Fibroblast of lung (primary cell): ENCODE results near the gene LZTS2. TPM values are rescaled to one million over a fixed set of nuclear protein-coding genes. Genes with fewer than 3 reads are reported as not detected.

Experiments
- DNase-seq, 2 donors: peaks; one replicate each; pipeline versions ENCODE4 v3.0.0 to v3.0.0-alpha.2; 2010; ENCODE audit warnings: low read depth in 2 of 2
- H2AFZ ChIP-seq: 2 replicates; pipeline ENCODE4 v1.5.1; 2012; ENCODE audit warnings: low read length, control low read depth, inconsistent platforms
- H3K27ac ChIP-seq: 2 replicates; pipeline ENCODE4 v1.5.1; 2011; ENCODE audit warnings: low read length, control low read depth; ENCODE audit not compliant: insufficient read depth
- H3K27me3 ChIP-seq: 2 replicates; pipeline ENCODE4 v1.5.1; 2011; ENCODE audit warnings: mild to moderate bottlenecking, low read length; ENCODE audit not compliant: control insufficient read depth, insufficient read depth
- H3K36me3 ChIP-seq: 2 replicates; pipeline ENCODE4 v1.5.1; 2011; ENCODE audit warnings: low read length; ENCODE audit not compliant: control insufficient read depth, insufficient read depth
- H3K4me1 ChIP-seq: 2 replicates; pipeline ENCODE4 v1.5.1; 2011; ENCODE audit warnings: low read length; ENCODE audit not compliant: control insufficient read depth, insufficient read depth; ENCODE audit errors: extremely low read depth
- H3K4me2 ChIP-seq: 2 replicates; pipeline ENCODE4 v1.5.1; 2011; ENCODE audit warnings: low read length, control low read depth; ENCODE audit not compliant: insufficient read depth; ENCODE audit errors: extremely low read depth
- H3K4me3 ChIP-seq, 4 experiments: fragments of 200-600 bp in 1 of 4; sonication (generic) in 1 of 4; replicated peaks in 1 of 4; 2 replicates each; pipeline ENCODE4 v1.5.1; 2011 to 2016; ENCODE audit warnings: low read length in 4 of 4, low read depth in 3 of 4, mild to moderate bottlenecking in 3 of 4, control low read depth in 2 of 4, inconsistent platforms in 1 of 4, mixed read lengths in 1 of 4; ENCODE audit not compliant: insufficient read depth in 1 of 4; ENCODE audit errors: control extremely low read depth in 1 of 4
- H3K79me2 ChIP-seq: 2 replicates; pipeline ENCODE4 v1.5.1; 2012; ENCODE audit warnings: mild to moderate bottlenecking, low read length, inconsistent platforms; ENCODE audit not compliant: control insufficient read depth, insufficient read depth
- H3K9ac ChIP-seq: 2 replicates; pipeline ENCODE4 v1.5.1; 2011; ENCODE audit warnings: mild to moderate bottlenecking, low read length, control low read depth; ENCODE audit not compliant: insufficient read depth
- H3K9me3 ChIP-seq: 2 replicates; pipeline ENCODE4 v1.5.1; 2012; ENCODE audit warnings: low read depth, low read length; ENCODE audit not compliant: control insufficient read depth, insufficient read depth
- H4K20me1 ChIP-seq: 2 replicates; pipeline ENCODE4 v1.5.1; 2011; ENCODE audit warnings: low read length; ENCODE audit not compliant: control insufficient read depth, insufficient read depth; ENCODE audit errors: extremely low read depth
- EZH2 ChIP-seq: IDR thresholded peaks from 2 replicates; pipeline ENCODE4 v1.5.1; 2012; ENCODE audit warnings: low read length, control low read depth, mild to moderate bottlenecking; ENCODE audit errors: missing control alignments
- polyA plus RNA-seq, 2 donors: library from polyadenylated mRNA; depleted of rRNA in 1 of 2; stranded (reverse) in 1 of 2; unstranded in 1 of 2; fragments of >200 nt; gene quantifications; 2 replicates each; pipeline ENCODE4 v1.2.1, GENCODE V29; 2011 to 2012; ENCODE audit warnings: missing spikeins in 1 of 2
- total RNA-seq: library from RNA; depleted of rRNA; stranded (reverse); fragments of >200 nt; gene quantifications from 2 replicates; pipeline ENCODE4 v1.2.1, GENCODE V29; 2014
- TF ChIP-seq, protein P1 (sequence below), 2 donors: IDR thresholded peaks in 1 of 2; conservative IDR thresholded peaks in 1 of 2; 1 replicate in 1 of 2; 2 replicates in 1 of 2; pipeline ENCODE4 v1.5.1; 2011 to 2012; ENCODE audit warnings: low read length in 2 of 2, control low read depth in 1 of 2, inconsistent platforms in 1 of 2, low read depth in 1 of 2, mild to moderate bottlenecking in 1 of 2

LZTS2 gene
- total and polyA plus RNA-seq, 2 donors (not counting 1 experiment from before 2014, with no cell fraction given), result 34.7 to 120 TPM

DNA sequence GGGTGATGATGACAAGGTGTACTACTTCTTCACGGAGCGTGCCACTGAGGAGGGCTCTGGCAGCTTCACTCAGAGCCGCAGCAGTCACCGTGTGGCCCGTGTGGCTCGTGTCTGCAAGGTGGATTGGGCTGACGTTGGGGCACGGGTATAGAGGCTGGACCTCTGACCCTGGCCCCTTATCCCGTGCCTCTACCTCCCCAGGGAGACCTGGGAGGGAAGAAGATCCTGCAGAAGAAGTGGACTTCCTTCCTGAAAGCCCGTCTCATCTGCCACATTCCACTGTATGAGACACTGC lies 20.8 kb upstream of the LZTS2 start:
- Histone ChIP-seq H3K9me3 (no peaks in the 10 kb centered on the region), H3K4me3 (no peak overlapping the region), H3K4me1 (no peaks in the 10 kb centered on the region), H3K9ac (no peak overlapping the region), H3K79me2 (no peaks in the 10 kb centered on the region), H3K36me3 (peaks cover 6% of the 10 kb centered on the region), H3K27ac (no peak overlapping the region), H3K4me2 (no peak overlapping the region), H4K20me1 (no peaks in the 10 kb centered on the region), H2AFZ (no peak overlapping the region), H3K27me3 (no peaks in the 10 kb centered on the region)
- TF ChIP-seq, protein P1, sequence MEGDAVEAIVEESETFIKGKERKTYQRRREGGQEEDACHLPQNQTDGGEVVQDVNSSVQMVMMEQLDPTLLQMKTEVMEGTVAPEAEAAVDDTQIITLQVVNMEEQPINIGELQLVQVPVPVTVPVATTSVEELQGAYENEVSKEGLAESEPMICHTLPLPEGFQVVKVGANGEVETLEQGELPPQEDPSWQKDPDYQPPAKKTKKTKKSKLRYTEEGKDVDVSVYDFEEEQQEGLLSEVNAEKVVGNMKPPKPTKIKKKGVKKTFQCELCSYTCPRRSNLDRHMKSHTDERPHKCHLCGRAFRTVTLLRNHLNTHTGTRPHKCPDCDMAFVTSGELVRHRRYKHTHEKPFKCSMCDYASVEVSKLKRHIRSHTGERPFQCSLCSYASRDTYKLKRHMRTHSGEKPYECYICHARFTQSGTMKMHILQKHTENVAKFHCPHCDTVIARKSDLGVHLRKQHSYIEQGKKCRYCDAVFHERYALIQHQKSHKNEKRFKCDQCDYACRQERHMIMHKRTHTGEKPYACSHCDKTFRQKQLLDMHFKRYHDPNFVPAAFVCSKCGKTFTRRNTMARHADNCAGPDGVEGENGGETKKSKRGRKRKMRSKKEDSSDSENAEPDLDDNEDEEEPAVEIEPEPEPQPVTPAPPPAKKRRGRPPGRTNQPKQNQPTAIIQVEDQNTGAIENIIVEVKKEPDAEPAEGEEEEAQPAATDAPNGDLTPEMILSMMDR (conservative IDR thresholded peaks at IDR 0.05 in 1 of 2, IDR thresholded peaks at IDR 0.05 in 1 of 2; ENCODE audit: low read depth in 1 of 2, low read length in 2 of 2), result no peak
- no peak for TF ChIP-seq EZH2
- no peak for DNase-seq

GRCh38 chr10:100979791-100980272 lies 19.8 kb upstream of the LZTS2 start:
- TF ChIP-seq EZH2, result no peak
- TF ChIP-seq, protein P1 (conservative IDR thresholded peaks at IDR 0.05 in 1 of 2, IDR thresholded peaks at IDR 0.05 in 1 of 2; ENCODE audit: low read depth in 1 of 2, low read length in 2 of 2), result no peak

DNA sequence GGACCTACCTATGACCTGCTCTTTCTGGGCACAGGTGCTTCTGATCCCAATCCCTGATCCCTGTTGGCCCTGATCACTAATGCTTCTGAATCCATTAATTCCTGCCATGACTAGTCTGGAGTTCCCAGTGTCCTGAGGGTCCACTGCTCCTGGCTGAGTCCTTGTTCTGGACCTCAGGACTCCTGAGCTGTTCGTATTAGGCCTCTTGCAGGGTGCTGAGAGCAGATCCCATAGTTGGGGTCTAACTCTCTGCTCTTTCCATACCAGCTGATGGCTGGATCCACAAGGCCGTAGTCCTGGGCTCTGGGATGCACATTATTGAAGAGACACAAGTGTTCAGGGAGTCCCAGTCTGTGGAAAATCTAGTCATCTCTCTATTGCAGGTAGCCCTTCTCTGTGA lies 19.3 kb upstream of the LZTS2 start:
- Histone ChIP-seq H3K79me2 (no peaks in the 10 kb centered on the region), H2AFZ (no peak overlapping the region), H4K20me1 (no peaks in the 10 kb centered on the region), H3K9ac (no peak overlapping the region), H3K36me3 (peaks cover 9% of the 10 kb centered on the region), H3K4me2 (no peak overlapping the region), H3K27me3 (no peaks in the 10 kb centered on the region), H3K4me3 (no peak overlapping the region), H3K4me1 (no peaks in the 10 kb centered on the region), H3K9me3 (no peaks in the 10 kb centered on the region), H3K27ac (no peak overlapping the region)
- no peak for TF ChIP-seq EZH2
- TF ChIP-seq, protein P1 (conservative IDR thresholded peaks at IDR 0.05 in 1 of 2, IDR thresholded peaks at IDR 0.05 in 1 of 2; ENCODE audit: low read depth in 1 of 2, low read length in 2 of 2), result no peak
- no peak for DNase-seq

More at GRCh38 chr10:100979791-100980272, 19.8 kb upstream of the LZTS2 start:
- H4K20me1 ChIP-seq, result no peaks in the 10 kb centered on the region
- no peak for DNase-seq
- H3K9ac ChIP-seq, result no peak overlapping the region
- H3K27ac ChIP-seq, result no peak overlapping the region
- no peak overlapping the region for H3K4me3 ChIP-seq
- no peaks in the 10 kb centered on the region for H3K79me2 ChIP-seq
- peaks cover 9% of the 10 kb centered on the region for H3K36me3 ChIP-seq
- H3K4me1 ChIP-seq, result no peaks in the 10 kb centered on the region
- no peak overlapping the region for H2AFZ ChIP-seq
- no peak overlapping the region for H3K4me2 ChIP-seq
- no peaks in the 10 kb centered on the region for H3K9me3 ChIP-seq
- no peaks in the 10 kb centered on the region for H3K27me3 ChIP-seq
